K562 (cell line): ENCODE results near the gene ALG9. TPM values are rescaled to one million over a fixed set of nuclear protein-coding genes. Genes with fewer than 3 reads are reported as not detected.

Source experiments
- CBFB ChIP-seq: sonication (generic); formaldehyde crosslinking; IDR thresholded peaks from 2 replicates; pipeline ENCODE4 v1.4.0; 2020; ENCODE audit warnings: mild to moderate bottlenecking, missing genetic modification reagents
- HDAC1 ChIP-seq, 2 experiments: fragments of 450-650 bp; IDR thresholded peaks; 2 replicates each; pipeline ENCODE4 v1.6.1; 2016 to 2017; ENCODE audit warnings: inconsistent platforms in 1 of 2, mild to moderate bottlenecking in 1 of 2, moderate library complexity in 1 of 2
- IFI16 ChIP-seq: fragments of 250-450 bp; sonication (Bioruptor Pico); IDR thresholded peaks from 2 replicates; pipeline ENCODE4 v2.1.2; 2022; ENCODE audit warnings: mild to moderate bottlenecking, inconsistent platforms
- PCBP1 ChIP-seq: fragments of 200-400 bp; formaldehyde crosslinking; IDR thresholded peaks from 2 replicates; pipeline ENCODE4 v1.6.1; 2018; ENCODE audit warnings: mild to moderate bottlenecking, low read depth, low read length; ENCODE audit not compliant: poor library complexity, severe bottlenecking
- PML ChIP-seq: IDR thresholded peaks from 2 replicates; pipeline ENCODE4 v1.6.1; 2012; ENCODE audit warnings: low read length, inconsistent platforms
- SMAD2 ChIP-seq: fragments of 150-350 bp; IDR thresholded peaks from 2 replicates; pipeline ENCODE4 v1.6.1; 2014; ENCODE audit warnings: low read depth, mild to moderate bottlenecking, low read length
- SNIP1 ChIP-seq: fragments of 450-650 bp; IDR thresholded peaks from 2 replicates; pipeline ENCODE4 v1.7.1; 2017; ENCODE audit warnings: low read depth, mild to moderate bottlenecking
- U2AF2 ChIP-seq: fragments of 200-400 bp; formaldehyde crosslinking; optimal IDR thresholded peaks from 2 replicates; pipeline ENCODE3; 2017; ENCODE audit warnings: low read depth, mild to moderate bottlenecking, low read length
- ZNF280A ChIP-seq: fragments of 450-650 bp; IDR thresholded peaks from 2 replicates; pipeline ENCODE4 v1.6.1; 2018; ENCODE audit warnings: mild to moderate bottlenecking, low read depth; ENCODE audit not compliant: partially characterized antibody
- ZNF592 ChIP-seq: fragments of 450-650 bp; IDR thresholded peaks from 2 replicates; pipeline ENCODE4 v1.6.1; 2017; ENCODE audit warnings: antibody characterized with exemption, mild to moderate bottlenecking
- ZNF696 ChIP-seq: fragments of 250-450 bp; sonication (Bioruptor Pico); conservative IDR thresholded peaks from 2 replicates; pipeline ENCODE4 v1.4.0; 2020; ENCODE audit warnings: mild to moderate bottlenecking, moderate library complexity
- polyA plus RNA-seq, 8 experiments: library from polyadenylated mRNA; depleted of rRNA in 4 of 8; stranded (reverse) in 5 of 8; unstranded in 3 of 8; fragments of >200 nt; fragmentation: Nextera tagmentation in 2 of 8; fragmentation: Illumina TruSeq in 1 of 8; extraction: Ambion mirVana in 2 of 8; extraction: Trizol in 1 of 8; gene quantifications; 2 replicates each; pipeline versions ENCODE4 v1.2.1 to v1.2.3, GENCODE V29; 2011 to 2014; ENCODE audit warnings: inconsistent platforms in 1 of 8, missing spikeins in 1 of 8
- total RNA-seq, 7 experiments: library from RNA; depleted of rRNA in 6 of 7; stranded (reverse); fragments of >200 nt in 6 of 7; fragmentation: Illumina TruSeq in 2 of 7; extraction: Trizol in 2 of 7; gene quantifications; 2 replicates each; pipeline versions ENCODE4 v1.2.1 to v1.2.3, GENCODE V29; 2011 to 2021; ENCODE audit warnings: low replicate concordance in 1 of 7
- TF ChIP-seq, protein P1 (sequence below): IDR thresholded peaks from 2 replicates; pipeline ENCODE4 v1.6.1; 2014; ENCODE audit warnings: antibody characterized with exemption

ALG9 gene
- total and polyA plus RNA-seq, 9 of the 15 experiments (the other 6 are each of a cell fraction or from before 2014, with no cell fraction given), result 11.5 to 40.5 (median 24.9) TPM

DNA sequence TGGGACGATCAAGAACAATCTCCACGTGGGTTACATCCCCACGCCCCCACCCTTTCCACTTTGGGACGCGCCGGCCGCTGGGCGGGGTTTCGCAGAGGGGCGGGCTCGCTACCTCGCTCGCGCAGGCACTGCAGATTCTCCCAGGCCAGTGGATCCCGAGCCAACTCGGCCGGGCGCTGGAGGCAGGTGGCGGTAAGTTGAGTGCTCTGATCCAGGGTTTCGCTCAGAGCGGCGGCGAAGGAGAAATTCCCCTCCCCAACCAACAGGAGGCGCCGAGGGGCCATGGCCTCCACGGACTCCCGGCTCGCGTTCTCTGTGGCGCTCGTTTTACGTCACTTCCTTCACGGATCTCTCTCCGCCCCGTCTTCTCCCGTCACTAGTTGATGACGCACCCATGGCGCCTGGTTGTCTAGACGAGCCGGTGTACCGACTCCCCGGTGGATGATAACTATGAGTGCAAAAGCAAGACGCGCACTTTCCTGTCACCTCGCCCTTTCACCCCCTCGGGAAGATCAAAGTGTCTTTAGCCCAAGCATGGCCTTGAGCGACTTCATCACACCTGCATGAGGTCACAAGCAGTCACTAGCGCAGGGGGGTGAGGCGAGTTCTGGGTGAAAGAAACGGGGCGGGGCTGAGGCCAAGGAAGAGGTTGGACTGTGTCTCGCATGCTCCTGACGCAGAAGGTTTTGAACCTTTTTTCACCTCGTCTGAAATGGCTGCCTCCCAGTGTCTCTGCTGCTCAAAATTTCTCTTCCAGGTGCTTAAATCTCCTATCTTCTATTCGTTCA lies 7.7 kb upstream of the ALG9 start, which contains the start of the genes CFAP68 and FDXACB1 (continued):
- no peak for TF ChIP-seq ZNF592
- TF ChIP-seq U2AF2, result no peak
- TF ChIP-seq, protein P1, sequence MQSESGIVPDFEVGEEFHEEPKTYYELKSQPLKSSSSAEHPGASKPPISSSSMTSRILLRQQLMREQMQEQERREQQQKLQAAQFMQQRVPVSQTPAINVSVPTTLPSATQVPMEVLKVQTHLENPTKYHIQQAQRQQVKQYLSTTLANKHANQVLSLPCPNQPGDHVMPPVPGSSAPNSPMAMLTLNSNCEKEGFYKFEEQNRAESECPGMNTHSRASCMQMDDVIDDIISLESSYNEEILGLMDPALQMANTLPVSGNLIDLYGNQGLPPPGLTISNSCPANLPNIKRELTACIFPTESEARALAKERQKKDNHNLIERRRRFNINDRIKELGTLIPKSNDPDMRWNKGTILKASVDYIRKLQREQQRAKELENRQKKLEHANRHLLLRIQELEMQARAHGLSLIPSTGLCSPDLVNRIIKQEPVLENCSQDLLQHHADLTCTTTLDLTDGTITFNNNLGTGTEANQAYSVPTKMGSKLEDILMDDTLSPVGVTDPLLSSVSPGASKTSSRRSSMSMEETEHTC, result 0 out of 2 replicates have a peak, but pooled peaks have one; percentile 17
- peak in 1 of 2 experiments; percentile 26; a peak in 2 of 4 replicates for TF ChIP-seq HDAC1 (IDR thresholded peaks at IDR 0.05)
- no peak for TF ChIP-seq ZNF280A
- TF ChIP-seq SMAD2, result no peak
- TF ChIP-seq CBFB (CRISPR knock-in tag), result 0 out of 2 replicates have a peak, but pooled peaks have one; percentile 22
- no peak for TF ChIP-seq IFI16 (CRISPR knock-in tag)
- TF ChIP-seq PCBP1, result peak; percentile 44
- TF ChIP-seq ZNF696 (CRISPR knock-in tag), result no peak
- TF ChIP-seq SNIP1, result no peak; the same call in 1 of the 2 replicates
- peak; percentile 67 for TF ChIP-seq PML
